Heart left ventricle (tissue), 16 donors: ENCODE data around the gene CNKSR1. TPM values are rescaled to one million over a fixed set of nuclear protein-coding genes. Genes with fewer than 3 reads are reported as not detected.

ENCODE experiments used
- ATAC-seq, 4 donors: fragments of 200-7000 bp; cut with Tn5 transposase; one replicate each; pipeline ENCODE4 v1.9.1; 2020 to 2022; ENCODE audit warnings: moderate library complexity in 4 of 4, mild to moderate bottlenecking in 3 of 4, moderate number of reproducible peaks in 1 of 4
- DNase-seq, 5 donors: peaks; one replicate each; pipeline ENCODE4 v3.0.0-alpha.2; 2020
- H3K27ac ChIP-seq, 12 donors: fragments of 200-600 bp; sonication (generic) in 4 of 12; one replicate each; pipeline versions ENCODE4 v1.5.0 to v1.8.0; 2016 to 2022; ENCODE audit warnings: mild to moderate bottlenecking in 2 of 12
- H3K27me3 ChIP-seq, 9 donors: fragments of 200-600 bp; sonication (generic) in 2 of 9; one replicate each; pipeline versions ENCODE4 v1.5.1 to v1.8.0; 2016 to 2022; ENCODE audit warnings: mild to moderate bottlenecking in 3 of 9
- H3K36me3 ChIP-seq, 9 donors: fragments of 200-600 bp; sonication (generic) in 2 of 9; one replicate each; pipeline versions ENCODE4 v1.5.0 to v1.8.0; 2018 to 2022; ENCODE audit warnings: mild to moderate bottlenecking in 2 of 9
- H3K4me1 ChIP-seq, 12 donors: fragments of 200-600 bp; sonication (generic) in 4 of 12; one replicate each; pipeline versions ENCODE4 v1.5.0 to v1.8.0; 2016 to 2022; ENCODE audit warnings: mild to moderate bottlenecking in 3 of 12
- H3K4me3 ChIP-seq, 12 donors: fragments of 200-600 bp; sonication (generic) in 4 of 12; one replicate each; pipeline versions ENCODE4 v1.5.0 to v1.8.0; 2017 to 2022; ENCODE audit warnings: mild to moderate bottlenecking in 9 of 12, moderate library complexity in 4 of 12
- H3K9me3 ChIP-seq, 12 donors: fragments of 200-600 bp; sonication (generic) in 4 of 12; one replicate each; pipeline versions ENCODE4 v1.5.0 to v1.8.0; 2016 to 2022; ENCODE audit warnings: mild to moderate bottlenecking in 1 of 12
- CTCF ChIP-seq, 12 donors: fragments of 200-600 bp; sonication (generic) in 4 of 12; IDR thresholded peaks; one replicate each; pipeline versions ENCODE4 v1.5.0 to v1.8.0; 2018 to 2022; ENCODE audit warnings: antibody characterized with exemption in 12 of 12, mild to moderate bottlenecking in 5 of 12
- POLR2A ChIP-seq, 2 donors: fragments of 450-650 bp; IDR thresholded peaks; one replicate each; pipeline ENCODE4 v1.6.1; 2017; ENCODE audit warnings: antibody characterized with exemption in 2 of 2, mild to moderate bottlenecking in 2 of 2, moderate library complexity in 2 of 2
- WGBS, 4 donors: extraction: QIAGEN DNeasy Blood & Tissue Kit in 2 of 4; methylation state at CpG; one replicate each; pipeline versions ENCODE4 v1.1.5 to v1.1.7; 2013 to 2018; 5-methylcytosine and 5-hydroxymethylcytosine counted together
- intact Hi-C, 10 donors: fragments of 100-400 bp; cut with DNase I; formaldehyde crosslinking; loops; one replicate each; pipeline versions ENCODE4 v1.11.1 to v1.14.2; 2022
- polyA plus RNA-seq, 2 donors: library from polyadenylated mRNA; stranded (reverse); fragments of 200-250 nt; gene quantifications; one replicate each; pipeline ENCODE4 v1.2.3, GENCODE V29; 2013
- total RNA-seq, 9 donors: library from RNA; depleted of rRNA in 2 of 9; stranded (reverse); fragments of >200 nt in 2 of 9; fragmentation: NEBNext Ultra II Directional in 3 of 9; extraction: Animal tissue kit (Norgen Biotek cat#: 25700) in 3 of 9; gene quantifications; one replicate each; pipeline versions ENCODE4 v1.1.0 to v1.2.4, GENCODE V29; 2016 to 2023
- donor health status: ischemic (EF 13 %, LVEDD 7.1; RV severe dilation, severe dysfunction).
- donor health status: healthy with polysubstance abuse.
- donor health status: DM: no; HTN: yes; CAD: no.
- donor health status: DM: no; HTN: no; CAD: no.
- donor health status: ischemic (EF 25% LVEDD 6.9; RV normal size, moderate dysfunction).
- donor health status: ischemic (EF 25% LVEDD 5.7; RV mildly dilated, moderate dysfunction).
- donor health status: healthy.
- donor health status: DM: yes; HTN: yes; CAD: no.
- donor health status: ischemic (EF 35%, LVEDD 5.7; RV mildly dilated, moderate dysfunction).
- donor health status: nonischemic (EF 11% LVEDD 7.7; RV severe dilation, severe dysfunction).
- donor health status: DM: yes; HTN: yes; CAD: no.
- donor health status: PGD.
- donor health status: ischemic (EF 29% LVEDD 5.4; RV normal size, mild dysfunction).
- donor health status: nonischemic (EF 23%, LVEDD 6.1; RV moderate dilation, normal function).

CNKSR1 gene
- total and polyA plus RNA-seq, 11 donors = 0.60 to 3.4 (median 1.4) TPM; not detected in 1

- no peak for TF ChIP-seq POLR2A (IDR thresholded peaks at IDR 0.05)
- TF ChIP-seq CTCF (IDR thresholded peaks at IDR 0.05) = no peak
- H3K36me3 ChIP-seq = no peaks in the 10 kb centered on the region
- intact Hi-C loops = loop anchor here in 9 of 10 donors (5.0 to 10.0 kb wide), 6 partner anchors 48 to 256 kb away; partner anchors contain the start of genes CEP85 (in 1 of the 9), PDIK1L (in 1 of the 9) and STMN1 (in 1 of the 9)
- 18 to 25% (median 20%) methylated on average over 11 to 18 of the region's 18 CpGs for WGBS, 4 donors
- DNase-seq (peak in 1 of 5 donors; percentile 51), ATAC-seq (peak; percentile 4 to 23 (median 8))
- H3K27ac ChIP-seq = peak overlapping the region; percentile 74 to 99 (median 90)
- peak overlapping the region; percentile 34 to 73 (median 60) for H3K4me3 ChIP-seq
- no peaks in the 10 kb centered on the region for H3K9me3 ChIP-seq
- H3K27me3 ChIP-seq = peaks cover 0 to 43% (median 0%) of the 10 kb centered on the region in 9 donors
- peaks cover 6 to 85% (median 46%) of the 10 kb centered on the region in 12 donors for H3K4me1 ChIP-seq
These were observed 16.5 kb upstream of the CNKSR1 start for GRCh38 chr1:26160527-26161414.

- 1 to 2% (median 1%) methylated on average over 22 to 98 of the region's 98 CpGs for WGBS, 4 donors
- peak in 3 of 4 donors; percentile 25 to 69 (median 61) for ATAC-seq
These were observed 15.7 kb upstream of the CNKSR1 start for GRCh38 chr1:26161415-26162219.

DNA sequence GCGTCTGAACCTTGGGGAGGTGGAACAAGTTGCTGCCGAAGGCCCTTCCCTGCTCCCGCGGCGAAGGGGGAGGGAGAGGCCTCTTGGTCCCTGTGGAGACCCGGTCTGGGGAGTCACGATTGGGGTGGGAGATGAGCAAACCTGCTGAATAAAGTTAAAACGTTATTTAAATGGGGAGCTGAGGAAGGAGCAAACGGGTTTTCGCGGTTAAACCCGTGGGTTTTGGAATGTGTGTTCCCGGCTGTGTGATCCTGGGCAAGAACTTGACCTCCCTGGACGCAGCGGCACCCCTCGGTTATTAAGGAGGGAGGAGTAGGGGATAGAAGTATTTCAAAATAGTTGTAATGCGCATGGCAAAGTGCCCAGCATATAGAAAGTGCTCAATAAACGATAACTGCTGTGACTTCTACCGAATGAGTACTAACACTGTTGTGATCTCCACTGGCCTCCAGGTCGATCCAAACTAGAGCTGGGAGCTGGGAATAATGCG, 15.0 kb upstream of the CNKSR1 start:
- DNase-seq (no peak), ATAC-seq (no peak)
- peaks cover 0 to 33% (median 0%) of the 10 kb centered on the region in 9 donors for H3K27me3 ChIP-seq
- intact Hi-C loops = loop anchor here in 9 of 10 donors (2.0 to 10.0 kb wide), 7 partner anchors 50 to 257 kb away; partner anchors contain the start of genes PDIK1L (in 3 of the 9), CEP85 (in 1 of the 9) and STMN1 (in 1 of the 9)
- peaks cover 6 to 70% (median 39%) of the 10 kb centered on the region in 12 donors for H3K4me1 ChIP-seq
- peak overlapping the region in 11 of 12 donors; percentile 82 to 99 (median 92) for H3K27ac ChIP-seq
- H3K9me3 ChIP-seq = no peaks in the 10 kb centered on the region
- TF ChIP-seq POLR2A (IDR thresholded peaks at IDR 0.05) (no peak), CTCF (IDR thresholded peaks at IDR 0.05) (no peak)
- WGBS, 4 donors = 41 to 53% (median 47%) methylated on average over 21 of the region's 21 CpGs
- H3K4me3 ChIP-seq = peak overlapping the region; percentile 34 to 73 (median 60)
- H3K36me3 ChIP-seq = no peaks in the 10 kb centered on the region

More at GRCh38 chr1:26161415-26162219, 15.7 kb upstream of the CNKSR1 start:
- Histone ChIP-seq H3K27me3 (peaks cover 0 to 38% (median 0%) of the 10 kb centered on the region in 9 donors), H3K36me3 (no peaks in the 10 kb centered on the region), H3K27ac (peak overlapping the region in 11 of 12 donors; percentile 82 to 99 (median 92)), H3K4me1 (peaks cover 6 to 77% (median 44%) of the 10 kb centered on the region in 12 donors), H3K9me3 (no peaks in the 10 kb centered on the region), H3K4me3 (peak overlapping the region; percentile 34 to 73 (median 60))
- intact Hi-C loops = loop anchor here in 9 of 10 donors (2.0 to 10.0 kb wide), 7 partner anchors 49 to 257 kb away; partner anchors contain the start of genes PDIK1L (in 3 of the 9), CEP85 (in 1 of the 9) and STMN1 (in 1 of the 9)
- DNase-seq = peak; percentile 77 to 87 (median 77)
- TF ChIP-seq CTCF (IDR thresholded peaks at IDR 0.05) (peak in 6 of 12 donors; percentile 35 to 50 (median 44)), POLR2A (IDR thresholded peaks at IDR 0.05) (peak in 1 of 2 donors; percentile 64)
